Caco-2 (cell line): ENCODE data around the gene SDR9C7. TPM values are rescaled to one million over a fixed set of nuclear protein-coding genes. Genes with fewer than 3 reads are reported as not detected.
"Not testable (repeated sequence)": the region's sequence is repeated elsewhere in the genome, so short reads cannot be mapped to it uniquely, and the experiment has no call there.

Experiments used
- BruUV-seq: library from RNA; stranded (reverse); fragments of 400-500 nt; replicated peaks from 2 replicates; lab custom pipeline; 2021; lab: Mats Ljungman, UMichigan
- CTCF ChIA-PET: fragments of 300-600 bp; sonication (Branson Sonifier 250); formaldehyde crosslinking; loops from one replicate; lab custom pipeline; 2022; ENCODE audit warnings: antibody characterized with exemption; lab: Charles Lee
- POLR2A ChIA-PET: fragments of 300-600 bp; sonication (Branson Sonifier 250); formaldehyde crosslinking; loops from one replicate; lab custom pipeline; 2022; ENCODE audit warnings: antibody characterized with exemption; lab: Charles Lee
- DNase-seq, 2 experiments: peaks; one replicate each; pipeline versions ENCODE4 v3.0.0 to v3.0.0-alpha.2; 2020 to 2022
- H3K27me3 ChIP-seq: replicated peaks from 2 replicates; pipeline ENCODE4 v1.6.0; 2011; ENCODE audit warnings: low read length; ENCODE audit not compliant: control insufficient read depth, insufficient read depth
- H3K36me3 ChIP-seq: 2 replicates; pipeline ENCODE4 v1.5.1; 2011; ENCODE audit warnings: low read length; ENCODE audit not compliant: control insufficient read depth, insufficient read depth
- H3K4me1 ChIP-seq: fragments of 250-450 bp; sonication (Bioruptor Pico); 2 replicates; pipeline ENCODE4 v1.5.1; 2020; ENCODE audit warnings: mild to moderate bottlenecking
- H3K4me3 ChIP-seq: 2 replicates; pipeline ENCODE4 v1.5.1; 2011; ENCODE audit warnings: low read depth, mild to moderate bottlenecking, control low read depth, low read length
- H3K9me3 ChIP-seq: fragments of 250-450 bp; sonication (Bioruptor Pico); 2 replicates; pipeline ENCODE4 v1.5.1; 2020; ENCODE audit warnings: mild to moderate bottlenecking, moderate library complexity
- H3K27ac Mint-ChIP-seq: one replicate; pipeline ENCODE4 v1.8.0; 2022; ENCODE audit warnings: mixed read lengths; ENCODE audit not compliant: unreplicated experiment
- H3K27me3 Mint-ChIP-seq: one replicate; pipeline ENCODE4 v1.8.0; 2022; ENCODE audit warnings: mixed read lengths; ENCODE audit not compliant: insufficient read depth, unreplicated experiment
- H3K36me3 Mint-ChIP-seq: one replicate; pipeline ENCODE4 v1.8.0; 2022; ENCODE audit warnings: mild to moderate bottlenecking, mixed read lengths; ENCODE audit not compliant: insufficient read depth, unreplicated experiment
- H3K4me1 Mint-ChIP-seq: one replicate; pipeline ENCODE4 v1.8.0; 2022; ENCODE audit warnings: low read depth, mixed read lengths; ENCODE audit not compliant: unreplicated experiment
- H3K4me3 Mint-ChIP-seq: one replicate; pipeline ENCODE4 v1.8.0; 2022; ENCODE audit warnings: mild to moderate bottlenecking, moderate library complexity, mixed read lengths; ENCODE audit not compliant: unreplicated experiment
- H3K9me3 Mint-ChIP-seq: one replicate; pipeline ENCODE4 v1.8.0; 2022; ENCODE audit warnings: mixed read lengths; ENCODE audit not compliant: unreplicated experiment
- intact Hi-C: fragments of 100-400 bp; cut with micrococcal nuclease; formaldehyde crosslinking; loops from one replicate; pipeline ENCODE4 v1.10.0; 2022; ENCODE audit not compliant: unreplicated experiment
- total RNA-seq: library from RNA; stranded (reverse); gene quantifications from 2 replicates; pipeline ENCODE4 v1.2.3, GENCODE V29; 2022
- TF ChIP-seq, protein P1 (sequence below), 2 experiments: fragments of 200-600 bp in 1 of 2; IDR thresholded peaks; 1 replicate in 1 of 2; 2 replicates in 1 of 2; pipeline versions ENCODE4 v1.5.1 to v1.8.0; 2011 to 2022; ENCODE audit warnings: antibody characterized with exemption in 1 of 2, control low read depth in 1 of 2, inconsistent platforms in 1 of 2, low read depth in 1 of 2, low read length in 1 of 2, mild to moderate bottlenecking in 1 of 2, moderate library complexity in 1 of 2; ENCODE audit not compliant: insufficient read depth in 1 of 2, severe bottlenecking in 1 of 2, unreplicated experiment in 1 of 2

The SDR9C7 gene
- total RNA-seq, 1 experiment from 2014 or later, result not detected

DNA sequence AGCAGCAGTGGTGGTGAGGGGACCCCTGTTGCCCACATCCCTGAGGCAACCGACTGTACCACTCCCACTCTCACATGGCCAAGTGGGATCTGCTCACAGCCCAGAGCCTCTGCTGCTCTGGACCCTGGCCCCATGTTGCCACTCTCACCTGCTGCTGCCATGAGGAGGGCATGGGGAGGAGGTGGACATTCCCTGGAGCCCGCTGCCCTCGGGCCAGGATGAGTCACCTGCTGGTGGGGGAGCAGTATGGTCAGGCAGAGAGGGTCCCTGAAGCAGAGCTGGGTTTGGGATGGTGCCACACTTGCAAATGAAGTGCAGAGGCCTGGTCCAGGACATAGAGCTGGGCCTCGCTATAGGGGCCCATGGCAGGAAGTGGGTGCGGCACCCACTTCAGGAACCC lies 26.1 kb downstream of the SDR9C7 start:
- CTCF ChIA-PET, result no interaction called here
- no peaks in the 10 kb centered on the region for H3K27me3 ChIP-seq
- DNase-seq, result no peak
- H3K9me3 Mint-ChIP-seq, result peaks cover 44% of the 10 kb centered on the region
- BruUV-seq, result no TSS peak
- TF ChIP-seq, protein P1, sequence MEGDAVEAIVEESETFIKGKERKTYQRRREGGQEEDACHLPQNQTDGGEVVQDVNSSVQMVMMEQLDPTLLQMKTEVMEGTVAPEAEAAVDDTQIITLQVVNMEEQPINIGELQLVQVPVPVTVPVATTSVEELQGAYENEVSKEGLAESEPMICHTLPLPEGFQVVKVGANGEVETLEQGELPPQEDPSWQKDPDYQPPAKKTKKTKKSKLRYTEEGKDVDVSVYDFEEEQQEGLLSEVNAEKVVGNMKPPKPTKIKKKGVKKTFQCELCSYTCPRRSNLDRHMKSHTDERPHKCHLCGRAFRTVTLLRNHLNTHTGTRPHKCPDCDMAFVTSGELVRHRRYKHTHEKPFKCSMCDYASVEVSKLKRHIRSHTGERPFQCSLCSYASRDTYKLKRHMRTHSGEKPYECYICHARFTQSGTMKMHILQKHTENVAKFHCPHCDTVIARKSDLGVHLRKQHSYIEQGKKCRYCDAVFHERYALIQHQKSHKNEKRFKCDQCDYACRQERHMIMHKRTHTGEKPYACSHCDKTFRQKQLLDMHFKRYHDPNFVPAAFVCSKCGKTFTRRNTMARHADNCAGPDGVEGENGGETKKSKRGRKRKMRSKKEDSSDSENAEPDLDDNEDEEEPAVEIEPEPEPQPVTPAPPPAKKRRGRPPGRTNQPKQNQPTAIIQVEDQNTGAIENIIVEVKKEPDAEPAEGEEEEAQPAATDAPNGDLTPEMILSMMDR (IDR thresholded peaks at IDR 0.05; ENCODE audit: insufficient read depth in 1 of 2, low read depth in 1 of 2, low read length in 1 of 2, severe bottlenecking in 1 of 2, unreplicated experiment in 1 of 2), result no peak
- H3K27me3 Mint-ChIP-seq, result no peaks in the 10 kb centered on the region
- H3K4me3 Mint-ChIP-seq, result no peak overlapping the region
- intact Hi-C loops, result no loop called here
- no peaks in the 10 kb centered on the region for H3K36me3 ChIP-seq
- H3K4me1 Mint-ChIP-seq, result no peaks in the 10 kb centered on the region
- POLR2A ChIA-PET, result no interaction called here
- no peaks in the 10 kb centered on the region for H3K4me1 ChIP-seq
- no peaks in the 10 kb centered on the region for H3K36me3 Mint-ChIP-seq
- peaks cover 9% of the 10 kb centered on the region for H3K9me3 ChIP-seq
- H3K4me3 ChIP-seq, result no peak overlapping the region
- H3K27ac Mint-ChIP-seq, result no peak overlapping the region

DNA sequence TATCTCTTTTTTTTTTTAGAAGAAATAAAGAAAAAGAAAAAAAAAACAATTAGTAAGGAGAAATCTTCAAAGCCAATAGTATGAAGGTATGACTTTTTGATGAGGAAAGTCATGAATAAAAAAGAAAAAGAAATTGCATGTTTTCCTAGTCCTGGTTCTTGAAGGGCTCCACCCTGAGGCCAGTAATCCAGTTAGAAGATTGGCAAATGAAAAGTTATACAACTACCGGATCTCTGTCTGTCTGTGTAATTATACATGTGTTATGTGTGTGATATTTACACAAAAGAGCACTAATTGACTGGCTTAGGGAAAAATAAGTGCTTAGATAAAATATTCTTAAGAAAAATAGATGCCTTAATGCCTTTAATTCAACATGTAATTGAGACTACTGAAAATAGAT lies 28.4 kb downstream of the SDR9C7 start:
- intact Hi-C loops, result no loop called here
- peaks cover 15% of the 10 kb centered on the region for H3K9me3 ChIP-seq
- Mint-ChIP-seq H3K4me3 (no peak overlapping the region), H3K9me3 (peaks cover 41% of the 10 kb centered on the region), H3K27ac (no peak overlapping the region), H3K36me3 (no peaks in the 10 kb centered on the region), H3K4me1 (no peaks in the 10 kb centered on the region), H3K27me3 (no peaks in the 10 kb centered on the region)
- H3K4me1 ChIP-seq, result no peaks in the 10 kb centered on the region
- no TSS peak for BruUV-seq
- H3K27me3 ChIP-seq, result no peaks in the 10 kb centered on the region
- no peaks in the 10 kb centered on the region for H3K36me3 ChIP-seq
- H3K4me3 ChIP-seq, result no peak overlapping the region
- TF ChIP-seq, protein P1 (IDR thresholded peaks at IDR 0.05; ENCODE audit: insufficient read depth in 1 of 2, low read depth in 1 of 2, low read length in 1 of 2, severe bottlenecking in 1 of 2, unreplicated experiment in 1 of 2), result no peak
- DNase-seq, result no peak
- ChIA-PET POLR2A (no interaction called here), CTCF (no interaction called here)

DNA sequence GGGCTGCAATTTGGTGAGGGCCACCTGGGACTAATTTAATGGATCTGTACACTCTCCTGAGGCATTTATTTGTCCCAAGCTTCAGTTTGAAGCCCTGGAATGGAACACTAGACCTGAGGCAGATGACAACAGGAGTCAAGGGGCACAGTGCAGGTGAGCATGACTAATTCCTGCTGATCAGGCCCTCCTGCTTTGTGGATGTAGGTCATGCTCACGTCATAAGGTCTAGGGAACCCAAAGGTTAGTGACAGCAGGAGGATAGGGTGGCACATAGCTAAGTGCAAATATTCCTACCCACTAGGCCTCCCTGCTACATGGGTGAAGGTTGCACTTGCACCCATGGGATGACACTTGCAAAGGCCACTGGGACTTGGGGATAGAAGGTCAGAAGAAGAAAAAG lies 30.8 kb downstream of the SDR9C7 start:
- Mint-ChIP-seq H3K4me1 (no peaks in the 10 kb centered on the region), H3K36me3 (no peaks in the 10 kb centered on the region), H3K4me3 (no peak overlapping the region), H3K27me3 (no peaks in the 10 kb centered on the region), H3K27ac (no peak overlapping the region), H3K9me3 (peaks cover 27% of the 10 kb centered on the region)
- peaks cover 13% of the 10 kb centered on the region for H3K9me3 ChIP-seq
- POLR2A ChIA-PET, result no interaction called here
- CTCF ChIA-PET, result no interaction called here
- no peak for DNase-seq
- no peaks in the 10 kb centered on the region for H3K4me1 ChIP-seq
- no TSS peak for BruUV-seq
- no peaks in the 10 kb centered on the region for H3K36me3 ChIP-seq
- no peak overlapping the region for H3K4me3 ChIP-seq
- TF ChIP-seq, protein P1 (IDR thresholded peaks at IDR 0.05; ENCODE audit: insufficient read depth in 1 of 2, low read depth in 1 of 2, low read length in 1 of 2, severe bottlenecking in 1 of 2, unreplicated experiment in 1 of 2), result no peak
- H3K27me3 ChIP-seq, result no peaks in the 10 kb centered on the region
- intact Hi-C loops, result no loop called here

DNA sequence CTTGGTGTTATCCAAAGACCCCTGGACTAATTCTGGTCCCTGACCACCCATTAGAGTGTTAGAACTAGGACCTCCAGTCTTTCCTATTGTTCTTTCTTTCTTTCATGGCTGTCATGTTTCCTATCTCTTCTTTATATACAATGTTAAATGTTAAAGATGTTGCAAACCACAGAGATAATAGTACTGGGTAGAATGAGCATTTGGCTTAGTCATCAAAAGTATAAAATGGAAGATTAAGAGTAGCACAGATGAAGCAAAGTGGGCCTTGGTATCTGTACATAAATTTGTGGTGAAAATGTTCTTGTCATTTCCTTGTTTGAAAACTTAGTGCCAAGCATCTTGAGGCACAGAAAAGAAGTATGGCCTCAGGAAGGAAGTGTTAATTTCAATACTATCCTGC lies 32.9 kb downstream of the SDR9C7 start:
- H3K36me3 ChIP-seq, H3K36me3 Mint-ChIP-seq, POLR2A ChIA-PET, H3K4me1 Mint-ChIP-seq, H3K4me3 ChIP-seq, H3K27me3 Mint-ChIP-seq, H3K4me1 ChIP-seq, BruUV-seq, H3K27me3 ChIP-seq, H3K27ac Mint-ChIP-seq, H3K4me3 Mint-ChIP-seq, DNase-seq, intact Hi-C loops, CTCF ChIA-PET: not testable (repeated sequence)
- peaks cover 29% of the 10 kb centered on the region for H3K9me3 Mint-ChIP-seq
- peaks cover 13% of the 10 kb centered on the region for H3K9me3 ChIP-seq
